GM13976 (cell line): Measurements from ENCODE around the gene MAFB.

ENCODE experiments used
- DNase-seq: peaks from one replicate; pipeline ENCODE4 v3.0.0; 2012; ENCODE audit warnings: low spot score
- CTCF ChIP-seq: IDR thresholded peaks from 2 replicates; pipeline ENCODE4 v1.5.1; 2012; ENCODE audit warnings: borderline replicate concordance, mild to moderate bottlenecking; ENCODE audit not compliant: insufficient read depth; ENCODE audit errors: extremely low read depth, missing control alignments, control extremely low read depth
- in situ Hi-C: fragments of 300-500 bp; cut with MboI; formaldehyde crosslinking; loops from one replicate; pipeline ENCODE4 v1.12.0; 2022; ENCODE audit warnings: low sequenced_read_pairs, mixed read lengths, inconsistent platforms; ENCODE audit not compliant: unreplicated experiment

The MAFB gene

DNA sequence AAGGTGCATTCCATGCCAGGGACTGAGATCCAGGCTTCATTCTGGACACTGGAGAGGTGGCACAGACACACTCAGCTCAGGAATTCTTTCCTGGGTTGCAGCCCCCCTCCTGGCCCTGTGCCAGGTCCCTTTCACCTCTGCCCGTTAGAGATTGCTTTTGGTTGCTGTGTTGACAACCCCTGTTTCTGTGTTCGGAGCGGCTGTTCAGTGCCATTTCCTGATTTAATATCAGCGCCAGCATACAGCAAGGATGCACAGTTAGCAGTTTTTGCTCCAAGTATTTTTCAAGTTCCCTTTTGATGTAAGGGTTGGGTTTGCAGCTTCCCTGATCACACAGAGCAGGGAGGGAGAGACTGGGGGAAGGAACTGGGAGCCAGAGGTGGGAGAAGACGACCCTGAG lies 8.5 kb upstream of the MAFB start:
- in situ Hi-C loops, result loop anchor here (25.0 kb wide), 3 partner anchors 435 to 1435 kb away; no protein-coding TSS in a partner anchor
- DNase-seq, result no peak
- TF ChIP-seq CTCF, result no peak

GRCh38 chr20:40695214-40695613 lies 6.2 kb upstream of the MAFB start:
- TF ChIP-seq CTCF, result no peak
- in situ Hi-C loops, result loop anchor here (25.0 kb wide), 3 partner anchors 433 to 1433 kb away; no protein-coding TSS in a partner anchor
- no peak for DNase-seq

- TF ChIP-seq CTCF, result no peak
- no peak for DNase-seq
- in situ Hi-C loops, result loop anchor here (25.0 kb wide), 3 partner anchors 432 to 1432 kb away; no protein-coding TSS in a partner anchor
Measured at GRCh38 chr20:40694246-40694645, 5.2 kb upstream of the MAFB start.

DNA sequence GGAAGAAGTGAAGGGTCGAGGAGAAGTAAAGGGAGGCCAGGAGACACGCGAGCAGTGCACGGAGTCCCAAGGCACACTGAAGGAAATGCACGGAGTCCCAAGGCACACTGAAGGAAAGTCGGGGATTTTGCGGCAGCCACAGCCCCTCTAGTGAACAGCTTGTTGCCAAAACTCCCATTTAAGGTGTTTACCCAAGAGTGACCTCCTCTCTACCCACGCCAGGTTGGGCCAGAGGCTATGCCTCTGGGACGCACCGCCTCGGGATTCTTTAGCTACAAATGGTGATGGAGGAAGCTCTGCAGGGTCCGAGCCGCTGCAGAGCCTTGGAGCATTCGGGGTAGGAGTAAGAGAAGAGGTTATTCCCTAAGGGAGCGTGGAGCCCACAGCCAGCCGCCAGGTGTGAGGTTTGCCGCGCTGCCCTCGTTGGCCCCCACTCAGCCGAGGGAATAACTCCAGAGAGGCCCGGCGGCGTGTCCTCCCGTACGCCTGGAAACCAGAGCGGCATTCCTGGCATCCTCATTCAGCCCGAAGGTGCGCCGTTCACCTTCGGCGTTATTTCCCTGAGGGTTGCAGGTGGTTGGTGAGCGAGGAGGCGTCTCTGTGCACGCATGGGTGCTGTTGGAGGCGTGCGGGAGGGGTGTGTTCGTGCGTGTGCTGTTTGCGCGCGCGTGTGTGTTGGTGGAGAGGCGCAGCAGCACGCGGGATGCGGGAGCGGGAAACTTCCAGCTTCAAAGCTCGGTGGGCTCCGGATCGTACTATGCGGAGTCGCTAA lies 3.4 kb upstream of the MAFB start:
- in situ Hi-C loops, result loop anchor here (25.0 kb wide), 3 partner anchors 430 to 1430 kb away; no protein-coding TSS in a partner anchor
- DNase-seq, result no peak
- TF ChIP-seq CTCF, result no peak

GRCh38 chr20:40691566-40692239 lies 2.7 kb upstream of the MAFB start:
- in situ Hi-C loops, result loop anchor here (25.0 kb wide), 3 partner anchors 429 to 1429 kb away; no protein-coding TSS in a partner anchor
- TF ChIP-seq CTCF, result no peak
- no peak for DNase-seq

DNA sequence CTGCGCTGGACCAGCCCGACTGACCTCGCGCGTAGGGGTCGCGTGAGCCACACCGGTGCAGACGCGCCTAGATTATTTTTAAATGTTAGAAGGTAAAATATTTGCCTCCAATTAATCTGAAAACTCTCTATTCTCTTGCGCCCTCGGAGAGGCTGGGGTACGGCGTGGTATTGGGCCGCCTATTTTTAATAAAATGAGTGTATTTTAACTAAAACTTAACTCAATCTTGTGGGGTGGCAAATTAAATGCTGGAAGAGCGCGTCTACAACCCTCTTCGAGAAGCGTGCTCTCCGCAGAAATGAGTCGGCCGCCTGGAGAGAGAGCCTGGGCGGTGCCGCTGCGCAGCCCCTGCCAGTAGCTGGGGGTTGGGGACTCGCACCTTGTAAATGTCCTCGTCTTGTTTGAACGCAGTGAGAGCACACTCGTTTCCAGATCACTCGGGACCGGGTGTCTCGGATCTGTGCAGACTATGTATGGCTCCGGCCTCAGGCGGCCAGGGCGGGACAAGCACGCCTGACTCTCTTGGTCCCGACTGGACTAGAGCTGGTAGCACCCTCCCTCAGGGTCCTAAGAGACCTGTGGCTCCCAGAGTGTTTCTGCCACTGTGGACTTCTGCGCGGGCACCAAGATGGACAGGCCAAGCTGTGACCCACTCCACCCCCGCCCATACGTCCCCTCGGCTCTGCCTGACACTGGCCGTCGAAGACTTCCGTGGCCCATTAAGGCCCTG lies 2.0 kb upstream of the MAFB start:
- no peak for TF ChIP-seq CTCF
- in situ Hi-C loops, result loop anchor here (25.0 kb wide), 3 partner anchors 429 to 1429 kb away; no protein-coding TSS in a partner anchor
- no peak for DNase-seq
